H9 (cell line): ENCODE data around the gene CIART. TPM values are rescaled to one million over a fixed set of nuclear protein-coding genes. Genes with fewer than 3 reads are reported as not detected.

Source experiments
- DNase-seq: peaks from one replicate; pipeline ENCODE4 v3.0.0-alpha.2; 2017
- H2AFZ ChIP-seq: one replicate; pipeline ENCODE4 v1.6.1; 2013; ENCODE audit warnings: mild to moderate bottlenecking, low read length, control low read depth, moderate library complexity
- H2AK5ac ChIP-seq: 2 replicates; pipeline ENCODE4 v1.6.1; 2013; ENCODE audit warnings: low read length, control low read depth, mixed read lengths; ENCODE audit not compliant: insufficient read length
- H2BK120ac ChIP-seq: one replicate; pipeline ENCODE4 v1.6.1; 2013; ENCODE audit warnings: low read depth, mild to moderate bottlenecking, low read length, control low read depth, inconsistent platforms; ENCODE audit not compliant: poor library complexity, severe bottlenecking
- H2BK12ac ChIP-seq: 2 replicates; pipeline ENCODE4 v1.6.1; 2013; ENCODE audit warnings: low read length, control low read depth, mixed read lengths, low read depth; ENCODE audit not compliant: insufficient read length
- H2BK15ac ChIP-seq: 2 replicates; pipeline ENCODE4 v1.6.1; 2013; ENCODE audit warnings: low read depth, low read length, control low read depth
- H2BK20ac ChIP-seq: one replicate; pipeline ENCODE4 v1.6.1; 2013; ENCODE audit warnings: low read depth, mild to moderate bottlenecking, low read length, control low read depth, inconsistent platforms; ENCODE audit not compliant: poor library complexity, severe bottlenecking
- H2BK5ac ChIP-seq: 2 replicates; pipeline ENCODE4 v1.6.1; 2013; ENCODE audit warnings: low read length, control low read depth, mixed read lengths; ENCODE audit not compliant: insufficient read length
- H3K14ac ChIP-seq: 2 replicates; pipeline ENCODE4 v1.6.1; 2013; ENCODE audit warnings: low read length, control low read depth; ENCODE audit not compliant: insufficient read depth
- H3K18ac ChIP-seq: 2 replicates; pipeline ENCODE4 v1.6.1; 2013; ENCODE audit warnings: low read depth, mild to moderate bottlenecking, mixed read lengths, low read length, control low read depth; ENCODE audit not compliant: insufficient read length
- H3K23ac ChIP-seq: 2 replicates; pipeline ENCODE4 v1.6.1; 2013; ENCODE audit warnings: low read length, control low read depth, mixed read lengths, low read depth; ENCODE audit not compliant: insufficient read length
- H3K23me2 ChIP-seq: 2 replicates; pipeline ENCODE4 v1.6.1; 2013; ENCODE audit warnings: low read depth, mild to moderate bottlenecking, mixed read lengths, low read length, control low read depth; ENCODE audit not compliant: insufficient read length, poor library complexity, severe bottlenecking
- H3K27ac ChIP-seq: 2 replicates; pipeline ENCODE4 v1.5.1; 2013; ENCODE audit warnings: low read length, control low read depth, mixed read lengths, low read depth; ENCODE audit not compliant: insufficient read length
- H3K27me3 ChIP-seq: 2 replicates; pipeline ENCODE4 v1.6.1; 2013; ENCODE audit warnings: low read length, control low read depth, inconsistent platforms; ENCODE audit not compliant: insufficient read depth
- H3K4ac ChIP-seq: 2 replicates; pipeline ENCODE4 v1.6.1; 2013; ENCODE audit warnings: low read depth, mild to moderate bottlenecking, control low read depth, inconsistent platforms, low read length, moderate library complexity
- H3K4me1 ChIP-seq: 2 replicates; pipeline ENCODE4 v1.6.1; 2013; ENCODE audit warnings: low read length, control low read depth, inconsistent platforms; ENCODE audit not compliant: insufficient read depth
- H3K4me2 ChIP-seq: 2 replicates; pipeline ENCODE4 v1.6.1; 2013; ENCODE audit warnings: low read length, control low read depth, mixed read lengths; ENCODE audit not compliant: insufficient read length, insufficient read depth
- H3K56ac ChIP-seq: 2 replicates; pipeline ENCODE4 v1.6.1; 2013; ENCODE audit warnings: low read depth, mild to moderate bottlenecking, mixed read lengths, low read length, control low read depth; ENCODE audit not compliant: insufficient read length
- H3K79me1 ChIP-seq: 2 replicates; pipeline ENCODE4 v1.6.1; 2013; ENCODE audit warnings: low read depth, mild to moderate bottlenecking, moderate library complexity, low read length, control low read depth, inconsistent platforms; ENCODE audit not compliant: insufficient read depth, poor library complexity, severe bottlenecking
- H3K79me2 ChIP-seq: 2 replicates; pipeline ENCODE4 v1.6.1; 2013; ENCODE audit warnings: low read length, control low read depth, inconsistent platforms; ENCODE audit not compliant: insufficient read depth
- H3K9ac ChIP-seq: 2 replicates; pipeline ENCODE4 v1.6.1; 2013; ENCODE audit warnings: low read length, control low read depth, mixed read lengths; ENCODE audit not compliant: insufficient read length; ENCODE audit errors: extremely low read depth
- H3K9me3 ChIP-seq: one replicate; pipeline ENCODE4 v1.6.1; 2013; ENCODE audit warnings: low read depth, low read length, inconsistent platforms; ENCODE audit not compliant: control insufficient read depth
- H3T11ph ChIP-seq: one replicate; pipeline ENCODE4 v1.6.1; 2013; ENCODE audit warnings: mild to moderate bottlenecking, low read length, control low read depth, inconsistent platforms
- H4K20me1 ChIP-seq: one replicate; pipeline ENCODE4 v1.6.1; 2013; ENCODE audit not compliant: control insufficient read depth, insufficient read length, insufficient read depth
- H4K5ac ChIP-seq: 2 replicates; pipeline ENCODE4 v1.6.1; 2013; ENCODE audit warnings: low read depth, mild to moderate bottlenecking, mixed read lengths, low read length, control low read depth; ENCODE audit not compliant: insufficient read length
- H4K8ac ChIP-seq: replicated peaks from 2 replicates; pipeline ENCODE4 v1.6.1; 2013; ENCODE audit warnings: low read length, control low read depth, mixed read lengths, low read depth; ENCODE audit not compliant: insufficient read length
- H4K91ac ChIP-seq: 2 replicates; pipeline ENCODE4 v1.6.1; 2013; ENCODE audit warnings: low read depth, mild to moderate bottlenecking, moderate library complexity, mixed read lengths, low read length, control low read depth; ENCODE audit not compliant: insufficient read length
- H3K27ac Mint-ChIP-seq, 3 experiments: 2 replicates in 2 of 3; 3 replicates in 1 of 3; pipeline ENCODE4 v1.8.0; 2020 to 2021; ENCODE audit warnings: mixed read lengths in 3 of 3, mild to moderate bottlenecking in 1 of 3, moderate library complexity in 1 of 3
- H3K27me3 Mint-ChIP-seq: 2 replicates; pipeline ENCODE4 v1.8.0; 2021; ENCODE audit warnings: low read depth, mild to moderate bottlenecking, moderate library complexity, mixed read lengths
- H3K36me3 Mint-ChIP-seq, 3 experiments: 2 replicates in 2 of 3; 3 replicates in 1 of 3; pipeline ENCODE4 v1.8.0; 2020 to 2021; ENCODE audit warnings: low read depth in 3 of 3, mixed read lengths in 3 of 3; ENCODE audit not compliant: insufficient read depth in 1 of 3
- H3K4me1 Mint-ChIP-seq, 2 experiments: 2 replicates each; pipeline ENCODE4 v1.8.0; 2020; ENCODE audit warnings: mixed read lengths in 2 of 2
- H3K4me3 Mint-ChIP-seq, 2 experiments: 2 replicates in 1 of 2; 3 replicates in 1 of 2; pipeline ENCODE4 v1.8.0; 2020 to 2021; ENCODE audit warnings: mild to moderate bottlenecking in 2 of 2, mixed read lengths in 2 of 2, moderate library complexity in 1 of 2
- H3K9me3 Mint-ChIP-seq, 2 experiments: 2 replicates in 1 of 2; 3 replicates in 1 of 2; pipeline ENCODE4 v1.8.0; 2020; ENCODE audit warnings: mild to moderate bottlenecking in 2 of 2, mixed read lengths in 2 of 2, moderate library complexity in 1 of 2
- WGBS: extraction: QIAGEN DNeasy Blood & Tissue Kit; methylation state at CpG from one replicate; pipeline ENCODE4 v1.1.7; 2013; ENCODE audit warnings: missing lambda C conversion rate, low lambda C conversion rate, mixed read lengths; ENCODE audit not compliant: insufficient read length; ENCODE audit errors: extremely low coverage; 5-methylcytosine and 5-hydroxymethylcytosine counted together
- total RNA-seq: library from RNA; stranded (reverse); gene quantifications from 2 replicates; pipeline ENCODE4 v1.2.1, GENCODE V29; 2021
- TF ChIP-seq, protein P1 (sequence below): fragments of 200-600 bp; sonication (generic); conservative IDR thresholded peaks from 3 replicates; pipeline ENCODE4 v1.8.0; 2021; ENCODE audit warnings: antibody characterized with exemption, mild to moderate bottlenecking

CIART gene
- total RNA-seq, 1 experiment from 2014 or later, result 15.6 TPM

DNA sequence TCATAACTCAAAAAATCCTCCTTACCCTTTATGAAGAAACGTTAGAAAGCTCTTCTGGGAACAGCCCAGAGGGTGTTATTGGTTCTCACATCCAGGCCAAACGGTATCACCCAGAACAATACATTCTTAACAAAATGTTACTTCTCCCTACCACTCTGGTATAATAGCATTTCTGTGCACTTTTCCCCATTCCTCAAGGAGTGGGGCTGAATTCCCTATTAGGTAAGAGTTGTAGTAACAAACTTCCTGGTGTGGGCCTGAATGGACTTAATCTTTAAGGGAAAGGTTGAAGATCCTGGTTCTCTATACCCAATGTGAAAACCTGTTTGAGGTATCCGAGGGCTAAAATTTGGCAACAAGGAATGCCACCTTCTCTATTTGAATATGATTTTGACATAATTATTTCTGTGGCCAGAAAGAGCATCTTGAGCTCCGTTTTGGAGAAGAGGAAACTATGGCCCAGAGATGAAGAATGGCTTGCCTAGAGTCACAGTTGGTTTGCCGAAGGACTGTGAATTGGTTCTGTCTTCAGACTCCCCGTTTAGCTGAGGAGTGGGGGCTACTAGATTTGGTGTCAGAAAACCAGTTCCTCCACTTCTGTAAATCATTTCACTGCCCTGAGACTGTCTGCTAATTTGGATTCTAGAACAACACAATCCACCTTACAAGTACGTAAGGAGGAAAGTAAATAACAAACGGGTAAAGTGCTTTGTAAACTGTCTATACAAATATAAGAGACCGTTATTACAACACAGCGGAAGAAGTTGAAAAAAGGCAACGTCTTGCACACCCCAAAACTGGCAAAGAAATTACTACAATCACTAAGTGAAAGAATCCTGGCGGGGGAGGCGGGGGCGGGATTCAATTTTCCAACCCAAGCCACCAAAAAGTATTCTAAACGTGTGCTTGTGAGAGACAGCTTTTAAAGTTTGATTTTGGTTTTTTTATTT is 48.7 kb upstream of the CIART start:
- no peak overlapping the region for H2AK5ac ChIP-seq
- no peak overlapping the region for H3K27ac ChIP-seq
- peaks cover 22% of the 10 kb centered on the region; the same call in 1 of the 2 replicates for H3K79me2 ChIP-seq
- Mint-ChIP-seq H3K27me3 (no peaks in the 10 kb centered on the region; the same call in 1 of the 2 replicates), H3K4me1 (peaks cover 18 to 19% of the 10 kb centered on the region in 2 experiments), H3K27ac (peak overlapping the region; percentile 43 to 93 (median 93); a peak in 5 of 7 replicates), H3K9me3 (no peaks in the 10 kb centered on the region), H3K36me3 (peaks cover 14 to 26% (median 23%) of the 10 kb centered on the region in 3 experiments; a peak in 6 of 7 replicates), H3K4me3 (no peak overlapping the region)
- no peak overlapping the region for H4K91ac ChIP-seq
- no peak overlapping the region for H3T11ph ChIP-seq
- no peaks in the 10 kb centered on the region for H3K27me3 ChIP-seq
- no peaks in the 10 kb centered on the region for H3K9me3 ChIP-seq
- no peaks in the 10 kb centered on the region; the same call in 1 of the 2 replicates for H3K4me1 ChIP-seq
- H3K23ac ChIP-seq, result no peak overlapping the region
- H4K8ac ChIP-seq, result no peak overlapping the region
- H2BK120ac ChIP-seq, result no peak overlapping the region
- no peak for DNase-seq
- H3K4ac ChIP-seq, result no peak overlapping the region
- no CpG with 5 or more reads among the region's 15 CpGs for WGBS
- H3K23me2 ChIP-seq, result peaks cover 15% of the 10 kb centered on the region
- no peak overlapping the region for H2BK15ac ChIP-seq
- H2BK5ac ChIP-seq, result no peak overlapping the region
- no peak overlapping the region for H2BK12ac ChIP-seq
- H4K20me1 ChIP-seq, result no peaks in the 10 kb centered on the region
- H3K4me2 ChIP-seq, result peak overlapping the region; percentile 83
- H3K18ac ChIP-seq, result no peak overlapping the region
- TF ChIP-seq, protein P1, sequence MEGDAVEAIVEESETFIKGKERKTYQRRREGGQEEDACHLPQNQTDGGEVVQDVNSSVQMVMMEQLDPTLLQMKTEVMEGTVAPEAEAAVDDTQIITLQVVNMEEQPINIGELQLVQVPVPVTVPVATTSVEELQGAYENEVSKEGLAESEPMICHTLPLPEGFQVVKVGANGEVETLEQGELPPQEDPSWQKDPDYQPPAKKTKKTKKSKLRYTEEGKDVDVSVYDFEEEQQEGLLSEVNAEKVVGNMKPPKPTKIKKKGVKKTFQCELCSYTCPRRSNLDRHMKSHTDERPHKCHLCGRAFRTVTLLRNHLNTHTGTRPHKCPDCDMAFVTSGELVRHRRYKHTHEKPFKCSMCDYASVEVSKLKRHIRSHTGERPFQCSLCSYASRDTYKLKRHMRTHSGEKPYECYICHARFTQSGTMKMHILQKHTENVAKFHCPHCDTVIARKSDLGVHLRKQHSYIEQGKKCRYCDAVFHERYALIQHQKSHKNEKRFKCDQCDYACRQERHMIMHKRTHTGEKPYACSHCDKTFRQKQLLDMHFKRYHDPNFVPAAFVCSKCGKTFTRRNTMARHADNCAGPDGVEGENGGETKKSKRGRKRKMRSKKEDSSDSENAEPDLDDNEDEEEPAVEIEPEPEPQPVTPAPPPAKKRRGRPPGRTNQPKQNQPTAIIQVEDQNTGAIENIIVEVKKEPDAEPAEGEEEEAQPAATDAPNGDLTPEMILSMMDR, result no peak
- no peak overlapping the region for H2AFZ ChIP-seq
- no peak overlapping the region for H3K9ac ChIP-seq
- H3K79me1 ChIP-seq, result no peaks in the 10 kb centered on the region
- no peak overlapping the region for H4K5ac ChIP-seq
- H3K14ac ChIP-seq, result no peak overlapping the region
- H2BK20ac ChIP-seq, result no peak overlapping the region
- H3K56ac ChIP-seq, result no peak overlapping the region
